Pancreas (tissue), 10 donors: Measurements from ENCODE around the gene OVOL1. TPM values are rescaled to one million over a fixed set of nuclear protein-coding genes. Genes with fewer than 3 reads are reported as not detected.

Source experiments
- ATAC-seq, 4 donors: fragments of 200-7000 bp; cut with Tn5 transposase; one replicate each; pipeline versions ENCODE4 v1.8.0 to v1.9.1; 2020; ENCODE audit warnings: mild to moderate bottlenecking in 4 of 4, moderate library complexity in 4 of 4
- DNase-seq, 6 donors: peaks; one replicate each; pipeline ENCODE4 v3.0.0-alpha.2; 2020
- FAIRE-seq: peaks from 2 replicates; lab custom pipeline; 2012; peaks lifted over from hg19 to GRCh38; lab: Jason Lieb, UNC
- H3K27ac ChIP-seq, 4 donors: fragments of 200-600 bp; sonication (generic); 1 replicate in 3 of 4; 2 replicates in 1 of 4; pipeline versions ENCODE4 v1.5.0 to v1.8.0; 2020
- H3K27me3 ChIP-seq, 4 donors: fragments of 200-600 bp; one replicate each; pipeline ENCODE4 v1.8.0; 2021
- H3K36me3 ChIP-seq, 3 donors: fragments of 200-600 bp; sonication (generic) in 1 of 3; one replicate each; pipeline versions ENCODE4 v1.5.0 to v1.8.0; 2020 to 2021
- H3K4me1 ChIP-seq, 3 donors: fragments of 200-600 bp; one replicate each; pipeline ENCODE4 v1.8.0; 2021
- H3K4me3 ChIP-seq, 4 donors: fragments of 200-600 bp; sonication (generic) in 2 of 4; one replicate each; pipeline versions ENCODE4 v1.5.0 to v1.8.0; 2020 to 2021
- H3K9me3 ChIP-seq, 4 donors: fragments of 200-600 bp; one replicate each; pipeline ENCODE4 v1.8.0; 2021
- CTCF ChIP-seq, 4 donors: fragments of 200-600 bp; sonication (generic) in 3 of 4; IDR thresholded peaks; one replicate each; pipeline versions ENCODE4 v1.5.0 to v1.8.0; 2021; ENCODE audit warnings: antibody characterized with exemption in 4 of 4
- WGBS, 2 donors: extraction: QIAGEN DNeasy Blood & Tissue Kit; methylation state at CpG; one replicate each; pipeline ENCODE4 v1.1.7; 2013; 5-methylcytosine and 5-hydroxymethylcytosine counted together
- intact Hi-C, 3 donors: fragments of 100-400 bp; cut with DNase I; formaldehyde crosslinking; loops; one replicate each; pipeline versions ENCODE4 v1.11.1 to v1.14.2; 2022
- polyA plus RNA-seq, 2 donors: library from polyadenylated mRNA; stranded (reverse); fragments of 200-250 nt; gene quantifications; one replicate each; pipeline ENCODE4 v1.2.3, GENCODE V29; 2013
- total RNA-seq, 6 donors: library from RNA; stranded (reverse); fragmentation: NEBNext Ultra II Directional in 4 of 6; extraction: Animal tissue kit (Norgen Biotek cat#: 25700) in 4 of 6; gene quantifications; one replicate each; pipeline versions ENCODE4 v1.2.1 to v1.2.4, GENCODE V29; 2021 to 2023
- donor health status: healthy with polysubstance abuse.
- donor health status: DM: no; HTN: no; CAD: no; lungs with moderate emphysema.
- donor health status: DM: no; HTN: no; CAD: no.
- donor health status: control.
- donor health status: control.
- donor health status: Bipolar disorder and iron deficiency.
- donor health status: DM: yes; HTN: yes; CAD: no.
- donor health status: DM: no; HTN: no; CAD: no.
- donor health status: DM: no; HTN: no; CAD: no.
- donor health status: DM: yes; HTN: yes; CAD: no.

OVOL1 gene
- total and polyA plus RNA-seq, 8 donors, result 1.1 to 5.6 (median 1.9) TPM

GRCh38 chr11:65787649-65788622 is 1.1 kb downstream of the OVOL1 start:
- Histone ChIP-seq H3K4me1 (peaks cover 0 to 13% (median 2%) of the 10 kb centered on the region in 3 donors), H3K9me3 (no peaks in the 10 kb centered on the region), H3K36me3 (no peaks in the 10 kb centered on the region), H3K27me3 (no peaks in the 10 kb centered on the region), H3K4me3 (peak overlapping the region; percentile 20 to 55 (median 35)), H3K27ac (no peak overlapping the region)
- FAIRE-seq (no peak), ATAC-seq (no peak), DNase-seq (peak in 3 of 6 donors; percentile 48 to 71 (median 69))
- 3% methylated on average over 57 to 64 of the region's 64 CpGs for WGBS, 2 donors
- intact Hi-C loops, result no loop called here
- TF ChIP-seq CTCF (IDR thresholded peaks at IDR 0.05), result no peak

GRCh38 chr11:65788821-65789220 is 2.0 kb downstream of the OVOL1 start:
- ATAC-seq (no peak), DNase-seq (no peak), FAIRE-seq (no peak)
- no peaks in the 10 kb centered on the region for H3K27me3 ChIP-seq
- H3K36me3 ChIP-seq, result no peaks in the 10 kb centered on the region
- 37 to 62% methylated on average over 6 of the region's 6 CpGs for WGBS, 2 donors
- H3K4me3 ChIP-seq, result peak overlapping the region in 1 of 4 donors; percentile 43
- no peak overlapping the region for H3K27ac ChIP-seq
- intact Hi-C loops, result no loop called here
- H3K4me1 ChIP-seq, result peaks cover 0 to 17% (median 6%) of the 10 kb centered on the region in 3 donors
- TF ChIP-seq CTCF (IDR thresholded peaks at IDR 0.05), result no peak
- no peaks in the 10 kb centered on the region for H3K9me3 ChIP-seq

- no peak for TF ChIP-seq CTCF (IDR thresholded peaks at IDR 0.05)
- ATAC-seq (peak in 1 of 4 donors; percentile 10), FAIRE-seq (no peak), DNase-seq (no peak)
- Histone ChIP-seq H3K27me3 (no peaks in the 10 kb centered on the region), H3K4me3 (no peak overlapping the region), H3K9me3 (no peaks in the 10 kb centered on the region), H3K36me3 (no peaks in the 10 kb centered on the region), H3K27ac (no peak overlapping the region), H3K4me1 (peaks cover 0 to 17% (median 6%) of the 10 kb centered on the region in 3 donors)
- intact Hi-C loops, result no loop called here
- WGBS, 2 donors, result 57 to 58% methylated on average over 14 of the region's 14 CpGs
Observed at GRCh38 chr11:65789230-65790103, 2.6 kb downstream of the OVOL1 start.

GRCh38 chr11:65790104-65790901 is 3.4 kb downstream of the OVOL1 start:
- 79 to 86% methylated on average over 13 of the region's 13 CpGs for WGBS, 2 donors
- intact Hi-C loops, result no loop called here
- peaks cover 0 to 17% (median 6%) of the 10 kb centered on the region in 3 donors for H3K4me1 ChIP-seq
- DNase-seq (no peak), ATAC-seq (no peak), FAIRE-seq (no peak)
- H3K27me3 ChIP-seq, result no peaks in the 10 kb centered on the region
- no peak for TF ChIP-seq CTCF (IDR thresholded peaks at IDR 0.05)
- peaks cover 0 to under 1% (median 0%) of the 10 kb centered on the region in 3 donors for H3K36me3 ChIP-seq
- H3K27ac ChIP-seq, result no peak overlapping the region
- no peak overlapping the region for H3K4me3 ChIP-seq
- no peaks in the 10 kb centered on the region for H3K9me3 ChIP-seq
